ENCODE results near the gene DOCK3.
"Not testable (repeated sequence)": the region's sequence is repeated elsewhere in the genome, so short reads cannot be mapped to it uniquely, and the experiment has no call there.

Gene DOCK3

DNA sequence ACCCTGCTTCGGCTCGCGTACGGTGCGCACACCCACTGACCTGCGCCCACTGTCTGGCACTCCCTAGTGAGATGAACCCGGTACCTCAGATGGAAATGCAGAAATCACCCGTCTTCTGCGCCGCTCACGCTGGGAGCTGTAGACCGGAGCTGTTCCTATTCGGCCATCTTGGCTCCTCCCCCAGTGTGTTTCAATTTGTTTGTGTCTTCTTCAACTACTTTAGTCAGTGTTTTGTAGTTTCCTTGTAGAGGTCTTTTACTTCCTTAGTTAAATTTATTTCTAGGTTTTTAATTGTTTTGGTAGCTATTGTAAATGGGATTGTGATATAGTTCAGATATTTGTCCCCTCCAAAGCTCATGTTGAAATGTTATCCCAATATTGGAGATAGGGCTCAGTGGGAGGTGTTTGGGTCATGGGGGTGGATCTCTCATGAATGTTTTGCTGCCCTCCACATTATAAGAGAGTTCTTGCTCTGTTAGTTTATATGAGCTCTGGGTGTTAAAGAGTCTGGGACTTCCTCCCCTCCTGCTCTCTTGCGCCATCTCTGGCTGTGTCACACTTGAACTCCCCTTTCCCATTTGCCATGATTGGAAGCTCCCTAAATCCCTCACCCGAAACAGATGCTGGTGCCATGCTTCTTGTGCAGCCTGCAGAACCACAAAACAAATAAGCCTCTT, 304.4 kb downstream of the DOCK3 start:
- DNase-seq (ENCODE audit: low read depth, low spot score): no peak

DNA sequence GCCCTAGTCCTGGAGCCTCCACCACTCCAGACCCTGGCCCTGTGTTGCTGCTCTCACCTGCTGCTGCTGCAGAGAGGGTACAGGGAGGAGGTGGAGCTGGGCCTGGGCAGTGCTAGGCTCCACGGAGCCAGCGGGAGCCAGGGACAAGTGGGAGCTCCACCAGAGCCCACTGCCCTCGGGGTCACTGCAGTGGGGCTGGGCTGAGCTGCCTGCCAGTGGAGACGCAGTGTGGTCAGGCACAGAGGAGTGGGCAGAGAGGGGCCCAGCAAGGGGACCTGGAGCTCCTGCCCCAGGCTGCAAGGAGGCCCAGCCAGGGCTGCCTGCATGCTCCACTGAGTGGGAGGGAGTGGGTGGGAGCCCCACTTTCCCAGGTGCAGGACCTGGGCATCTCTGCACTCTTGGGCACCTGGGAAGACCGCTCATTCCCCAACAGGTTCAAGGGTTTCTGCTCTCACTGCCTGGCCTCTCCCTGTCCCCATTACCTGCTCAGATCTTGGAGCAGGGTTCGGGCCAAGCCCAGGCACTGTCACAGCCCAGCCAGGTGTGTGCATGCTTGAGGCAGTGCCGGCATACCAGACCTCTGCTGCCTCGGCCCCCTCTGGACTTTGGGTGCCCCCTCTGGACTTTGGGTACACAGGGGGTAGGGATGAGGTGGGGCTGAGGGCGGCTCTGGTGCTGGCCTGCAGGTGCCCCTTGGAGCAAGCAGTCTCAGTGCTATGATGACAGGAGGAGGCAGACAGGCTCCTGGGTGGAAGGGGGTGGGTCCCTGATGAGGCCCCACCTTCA, 308.0 kb downstream of the DOCK3 start:
- no peak for DNase-seq (ENCODE audit: low read depth, low spot score)

DNA sequence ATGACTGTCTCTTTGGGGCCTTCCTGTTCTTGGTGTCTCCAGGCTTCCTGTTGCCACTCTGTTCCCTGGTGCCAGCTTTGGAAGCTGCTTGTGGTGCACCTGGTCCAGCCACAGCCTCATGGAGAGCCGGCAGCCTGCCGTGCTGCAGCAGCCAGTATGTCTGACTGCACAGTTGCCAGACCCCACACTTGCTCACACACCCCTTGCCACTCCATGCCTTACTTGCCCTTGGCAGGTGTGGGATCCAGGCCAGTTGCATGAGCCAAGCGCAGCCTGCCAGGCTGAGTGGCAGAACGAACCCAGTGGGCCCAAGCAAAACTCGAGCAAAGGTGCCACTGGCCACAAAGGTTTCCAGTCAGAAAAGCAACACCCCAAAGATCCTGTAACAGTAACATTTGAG, 309.2 kb downstream of the DOCK3 start:
- DNase-seq (ENCODE audit: low read depth, low spot score): no peak

DNA sequence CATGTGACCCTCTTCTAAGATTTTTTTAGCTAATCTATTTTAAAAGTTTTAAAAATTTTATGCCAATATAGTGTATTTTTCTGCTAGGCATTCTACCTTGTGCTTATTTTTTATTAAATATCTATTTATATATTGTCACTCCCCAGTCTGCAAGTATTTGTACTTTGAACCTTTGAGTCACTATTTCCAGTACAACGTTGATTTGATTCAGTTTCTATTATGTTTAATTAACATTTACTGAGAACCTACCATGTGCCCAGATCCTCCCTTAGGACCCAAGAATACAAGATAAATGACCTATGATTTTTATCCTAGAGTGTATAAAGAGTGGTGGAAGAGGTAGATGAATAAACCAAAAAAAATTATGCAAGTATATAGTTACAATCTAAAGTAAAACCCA, 311.2 kb downstream of the DOCK3 start:
- no peak for DNase-seq (ENCODE audit: low read depth, low spot score)

DNA sequence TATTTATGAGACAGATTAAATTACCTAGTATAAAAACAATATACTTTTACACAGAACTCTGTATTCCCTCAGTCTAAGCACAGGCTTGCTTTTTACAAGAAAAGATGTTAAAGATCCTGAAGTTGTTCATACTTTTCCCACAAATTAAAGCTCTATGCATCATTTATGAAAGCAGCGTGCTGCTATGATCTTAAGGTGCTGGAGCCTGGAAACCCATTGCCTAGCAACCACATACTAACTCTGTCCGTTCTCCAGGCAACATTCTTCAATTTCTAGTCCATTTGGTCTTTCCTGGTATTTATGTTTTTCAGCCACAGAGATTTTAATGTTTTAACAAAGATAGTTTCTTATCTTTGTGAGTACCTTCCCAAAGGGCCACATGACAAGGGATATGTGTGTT, 312.0 kb downstream of the DOCK3 start:
- DNase-seq (ENCODE audit: low read depth, low spot score): no peak

DNA sequence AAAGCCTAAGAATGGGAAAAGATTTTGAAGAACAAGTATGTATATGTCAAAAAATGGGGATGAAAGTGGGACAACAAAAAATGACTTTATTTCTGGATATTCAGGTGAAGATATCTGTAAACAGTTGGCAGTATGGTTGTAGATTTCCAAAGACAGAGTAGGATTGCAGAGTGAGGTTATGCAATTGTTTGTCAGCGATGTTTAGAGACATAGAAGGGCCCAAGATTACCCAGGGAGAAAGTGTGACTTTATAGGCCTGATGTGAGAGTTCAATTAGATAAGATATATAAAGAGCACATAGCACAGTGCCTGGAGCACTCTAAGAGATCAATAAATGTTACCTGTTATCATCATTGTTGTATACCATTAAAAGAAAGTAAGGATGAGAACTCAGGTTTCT, 319.8 kb downstream of the DOCK3 start:
- DNase-seq (ENCODE audit: low read depth, low spot score): no peak

DNA sequence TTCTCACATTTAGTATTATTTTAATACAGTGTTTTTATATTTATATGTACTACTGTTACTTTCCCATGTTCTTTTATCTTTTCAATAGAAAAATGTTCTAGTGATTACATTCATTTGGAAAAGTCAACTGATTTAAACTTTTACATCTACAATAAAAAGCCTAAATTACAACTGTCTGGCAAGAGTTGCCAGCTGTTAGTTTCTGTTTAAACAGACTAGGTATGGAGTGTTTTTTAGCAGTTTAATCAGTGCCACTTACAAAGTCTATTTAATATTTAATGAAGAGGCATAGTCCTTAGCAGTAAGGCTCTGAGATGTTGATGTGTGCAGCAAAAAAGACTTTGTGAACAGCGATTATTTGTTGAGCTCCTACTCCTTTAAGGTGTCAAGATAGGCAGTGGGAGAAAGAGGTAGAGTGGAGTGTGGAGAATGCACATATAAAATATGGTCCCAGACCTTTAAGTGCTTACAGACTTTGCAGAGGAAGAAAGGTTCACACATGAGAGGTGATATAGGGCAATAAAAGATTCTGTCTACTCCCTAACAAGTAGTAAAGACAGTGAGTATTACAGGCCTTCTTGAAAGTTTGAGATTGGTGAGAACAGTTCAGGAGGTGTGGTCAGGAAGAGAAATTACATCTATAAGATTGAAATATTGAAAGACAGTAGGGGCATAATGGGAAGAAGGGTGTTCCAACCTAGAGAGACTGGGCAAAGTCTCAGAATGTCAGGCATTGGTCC, 320.5 kb downstream of the DOCK3 start:
- DNase-seq (ENCODE audit: low read depth, low spot score): no peak

DNA sequence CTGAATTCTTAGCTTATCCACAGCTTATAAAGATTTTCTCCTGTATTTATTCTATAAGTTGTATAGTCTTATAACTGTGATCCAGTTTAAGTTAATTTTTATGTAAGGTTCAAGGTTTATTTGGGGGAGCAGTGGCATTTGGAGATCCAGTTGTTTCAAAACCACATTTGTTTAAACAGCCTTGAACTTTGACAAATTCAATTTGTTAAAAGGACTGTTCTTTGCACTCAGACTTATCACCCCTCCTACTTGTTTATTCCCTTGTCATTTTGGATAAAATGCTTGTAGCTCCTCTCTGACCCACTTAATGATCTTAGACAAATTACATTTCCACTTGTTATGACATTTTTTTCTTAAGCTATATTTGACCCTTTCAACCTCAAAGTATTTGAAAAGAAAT, 327.8 kb downstream of the DOCK3 start:
- DNase-seq (ENCODE audit: low read depth, low spot score): no peak

DNA sequence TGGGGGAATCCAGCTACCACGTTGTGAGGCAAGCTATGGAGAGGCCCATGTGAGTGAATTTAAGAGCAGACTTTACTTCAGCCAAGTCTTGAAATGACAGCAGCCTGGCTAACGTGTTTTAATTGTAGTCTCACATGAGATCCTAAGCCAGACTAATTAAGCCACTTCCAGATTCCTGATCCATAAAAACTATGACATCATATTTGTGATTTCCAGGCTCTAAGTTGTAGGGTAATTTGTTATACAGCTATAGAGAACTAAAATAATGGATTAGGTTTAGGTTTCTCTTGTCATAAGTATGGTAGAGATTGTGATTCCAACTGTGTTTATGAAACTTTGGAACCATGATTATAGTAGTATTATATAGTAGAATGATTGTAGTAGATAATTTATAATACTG, 329.5 kb downstream of the DOCK3 start:
- no peak for DNase-seq (ENCODE audit: low read depth, low spot score)

DNA sequence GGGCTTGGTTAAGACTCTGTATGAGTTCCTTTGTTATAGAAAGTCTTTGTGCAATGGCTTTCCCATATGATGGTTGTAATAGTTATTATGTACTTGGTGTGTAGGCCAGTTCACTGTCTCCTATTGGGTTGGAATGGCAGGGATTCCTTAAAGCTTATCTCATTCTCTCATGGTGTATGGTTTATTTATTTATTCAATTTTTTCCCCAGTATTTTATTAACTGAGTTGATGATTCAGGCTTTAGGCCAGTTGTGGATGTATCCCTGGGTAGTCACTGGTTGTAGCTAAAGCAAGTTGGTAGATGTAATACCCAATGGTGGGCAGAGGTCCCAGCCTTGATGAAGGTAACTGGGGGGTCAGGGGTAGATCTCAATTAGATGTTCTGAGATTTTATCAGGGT, 349.4 kb downstream of the DOCK3 start:
- DNase-seq (ENCODE audit: low read depth, low spot score): no peak

DNA sequence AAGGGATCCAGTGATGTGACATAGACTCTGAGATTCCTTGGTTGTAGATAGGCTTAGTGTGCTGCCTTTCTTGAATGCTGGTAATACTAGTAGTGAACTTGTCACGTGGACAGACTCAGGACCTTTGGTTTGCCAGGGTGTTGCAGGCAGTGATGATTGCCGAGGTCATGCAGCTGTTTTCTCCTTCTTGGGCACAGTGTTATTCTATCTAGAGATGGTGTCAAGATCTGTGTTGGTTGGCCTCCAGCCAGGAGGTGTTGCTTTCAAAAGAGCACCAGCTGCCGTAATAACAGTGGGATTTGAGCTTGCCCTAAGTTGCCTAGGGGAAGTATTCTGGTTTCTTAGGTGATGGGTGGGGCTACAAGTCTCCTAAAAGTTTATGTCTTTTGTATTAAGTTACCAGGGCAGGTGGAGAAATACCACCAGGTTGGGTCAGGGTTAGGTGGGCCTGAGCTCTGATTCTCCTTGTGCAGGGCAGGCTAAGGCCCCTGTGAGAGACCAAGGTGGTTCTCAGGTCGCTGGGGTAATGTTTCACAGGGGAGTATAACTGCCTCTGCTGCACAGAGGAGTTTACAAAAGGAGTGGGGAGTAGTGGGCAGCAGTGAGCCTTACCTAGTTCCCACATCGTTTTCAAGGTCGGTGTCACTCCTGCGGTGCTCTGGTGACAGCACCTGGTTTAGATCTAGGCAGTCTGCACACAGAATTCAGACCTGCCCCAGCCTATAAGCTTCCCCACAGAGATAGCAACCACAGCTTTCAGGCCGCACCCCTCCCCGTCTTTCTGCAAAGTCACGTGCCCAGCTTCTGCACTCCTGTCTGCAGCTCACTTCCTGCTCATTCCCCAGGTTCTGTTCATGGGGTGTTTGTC, 350.3 kb downstream of the DOCK3 start:
- DNase-seq (ENCODE audit: low read depth, low spot score): peak; percentile 24

DNA sequence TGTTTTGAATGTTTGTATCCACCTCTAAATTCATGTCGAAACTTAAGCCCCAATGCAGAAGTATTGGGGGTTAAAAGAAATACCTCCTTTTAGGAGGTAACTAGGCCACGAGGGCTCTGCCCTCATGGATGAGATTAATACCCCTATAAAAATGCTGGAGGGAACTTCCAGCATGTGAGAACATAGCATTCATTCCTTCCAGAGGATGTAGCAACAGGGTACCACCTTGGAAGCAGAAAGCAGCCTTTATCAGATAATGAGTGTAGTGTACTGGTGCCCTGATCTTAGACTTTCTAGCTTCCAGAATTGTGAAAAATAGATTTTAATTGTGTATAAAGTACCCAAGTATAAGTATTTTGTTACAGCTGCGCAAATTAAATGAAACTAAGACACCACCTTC, 356.9 kb downstream of the DOCK3 start:
- DNase-seq (ENCODE audit: low read depth, low spot score): no peak

DNA sequence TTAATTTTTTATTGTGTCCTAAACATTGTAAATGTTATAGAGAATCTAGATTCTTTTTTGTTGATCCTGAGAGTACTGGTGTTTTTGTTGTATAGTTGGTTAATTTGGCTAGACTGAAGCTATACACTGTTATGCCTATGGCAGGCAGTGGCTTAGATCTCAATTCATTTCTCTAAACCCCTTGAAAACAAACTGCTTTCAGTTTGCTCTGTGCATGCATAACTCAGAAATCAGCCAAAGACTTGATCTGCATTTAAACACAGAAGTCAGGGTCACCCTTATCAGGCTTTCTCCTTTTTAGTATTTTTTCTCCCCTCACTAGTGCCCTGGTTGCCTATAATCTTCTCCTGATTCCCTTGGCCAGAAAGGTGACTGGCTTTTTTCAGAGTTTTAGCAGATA, 360.9 kb downstream of the DOCK3 start:
- no peak for DNase-seq (ENCODE audit: low read depth, low spot score)

DNA sequence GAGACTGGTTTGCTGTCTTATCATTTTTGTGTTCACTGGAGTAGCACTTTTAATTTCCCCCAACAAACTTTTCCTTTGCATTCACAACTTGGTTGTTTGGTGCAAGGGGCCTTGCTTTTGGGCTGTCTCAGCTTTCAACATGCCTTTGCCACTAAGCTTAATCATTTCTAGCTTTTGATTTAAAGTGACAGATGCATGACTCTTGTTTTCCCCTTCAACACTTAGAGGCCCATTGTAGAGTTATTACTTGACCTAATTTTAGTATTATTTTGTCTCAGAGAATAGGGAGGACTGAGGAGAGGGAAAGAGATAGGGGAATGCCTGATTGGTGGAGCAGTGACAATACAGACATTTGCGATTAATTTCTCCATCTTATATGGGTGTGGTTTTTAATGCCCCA, 370.3 kb downstream of the DOCK3 start:
- DNase-seq (ENCODE audit: low read depth, low spot score): no peak

DNA sequence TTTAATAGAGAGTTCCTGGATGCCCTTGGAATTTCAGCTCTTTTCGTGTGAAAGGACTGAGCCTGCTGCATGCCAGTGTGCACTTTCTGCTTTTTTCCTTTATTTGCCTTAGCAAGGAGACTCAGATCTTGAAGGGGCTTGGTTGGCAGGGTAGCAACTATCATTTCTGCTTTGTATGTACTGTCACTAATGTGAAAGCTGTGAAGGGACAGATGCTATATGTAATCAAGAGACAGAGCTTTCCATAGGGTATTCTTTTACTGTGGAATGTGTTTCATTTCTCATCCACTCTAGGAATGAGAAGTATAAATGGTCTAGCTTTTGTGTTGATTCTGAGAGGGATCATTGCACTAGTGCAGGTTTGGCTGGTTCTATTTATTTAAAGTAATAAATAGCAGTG, 377.8 kb downstream of the DOCK3 start:
- no peak for DNase-seq (ENCODE audit: low read depth, low spot score)

DNA sequence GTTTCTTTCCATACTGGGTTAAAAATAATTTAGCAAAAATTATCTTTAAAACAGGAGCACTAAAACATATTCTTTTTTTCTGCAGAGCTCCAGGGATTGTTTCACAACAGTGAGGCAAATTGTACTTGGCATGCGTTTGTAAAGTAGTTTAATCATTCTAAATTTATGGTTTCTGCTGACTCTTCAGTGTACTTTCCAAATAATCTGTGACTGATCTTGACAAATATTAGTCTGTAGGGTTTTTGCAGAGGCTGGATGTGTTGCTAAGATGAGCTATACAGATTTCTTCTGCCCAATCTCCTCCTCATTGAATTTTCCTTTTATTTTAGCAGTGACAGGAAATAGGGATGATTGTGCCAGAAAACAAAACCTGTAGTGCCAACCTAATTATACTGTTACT, 382.4 kb downstream of the DOCK3 start:
- no peak for DNase-seq (ENCODE audit: low read depth, low spot score)

DNA sequence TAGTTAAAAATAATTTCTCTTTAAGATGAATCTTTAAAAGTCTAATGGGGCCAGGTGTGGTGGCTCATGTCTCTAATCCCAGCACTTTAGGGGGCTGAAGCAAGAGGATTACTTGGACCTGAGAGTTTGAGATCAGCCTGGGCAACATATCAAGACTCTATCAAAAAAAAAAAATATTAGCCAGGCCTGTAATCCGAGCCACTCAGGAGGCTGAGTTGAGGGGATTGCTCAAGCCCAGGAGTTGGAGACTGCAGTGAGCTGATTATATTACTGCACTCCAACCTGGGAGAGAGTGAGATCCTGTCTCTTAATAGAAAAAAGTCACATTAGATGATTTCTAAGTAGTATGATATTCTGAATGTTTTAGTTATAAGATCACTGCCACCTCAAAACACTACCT, 388.3 kb downstream of the DOCK3 start:
- no peak for DNase-seq (ENCODE audit: low read depth, low spot score)

DNA sequence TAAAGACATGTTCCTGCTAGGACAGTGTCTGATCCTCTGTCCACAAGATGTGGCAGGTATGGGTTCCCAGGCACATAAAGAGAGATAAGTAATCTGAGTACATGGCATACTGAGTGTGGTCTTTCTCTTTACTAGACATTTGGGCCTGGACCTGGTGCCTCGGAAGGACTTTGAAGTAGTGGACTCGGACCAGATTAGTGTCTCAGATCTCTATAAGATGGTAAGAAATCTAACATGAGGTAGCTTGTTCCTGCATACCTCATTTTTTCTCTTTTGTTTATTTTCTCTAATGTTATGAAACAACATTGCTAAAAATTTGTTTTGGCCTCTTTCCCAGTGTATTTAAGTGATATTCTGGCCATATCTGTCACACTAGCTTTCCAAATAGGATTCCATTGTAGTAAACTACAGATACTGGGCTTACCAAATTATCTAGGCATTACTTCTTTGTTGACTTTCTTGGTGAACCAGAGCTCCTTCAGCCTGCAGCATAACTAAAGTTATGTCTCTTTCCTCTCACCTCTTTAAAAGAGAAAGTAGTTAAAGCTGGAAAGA, 400.6 kb downstream of the DOCK3 start:
- DNase-seq (ENCODE audit: low read depth, low spot score): no peak

DNA sequence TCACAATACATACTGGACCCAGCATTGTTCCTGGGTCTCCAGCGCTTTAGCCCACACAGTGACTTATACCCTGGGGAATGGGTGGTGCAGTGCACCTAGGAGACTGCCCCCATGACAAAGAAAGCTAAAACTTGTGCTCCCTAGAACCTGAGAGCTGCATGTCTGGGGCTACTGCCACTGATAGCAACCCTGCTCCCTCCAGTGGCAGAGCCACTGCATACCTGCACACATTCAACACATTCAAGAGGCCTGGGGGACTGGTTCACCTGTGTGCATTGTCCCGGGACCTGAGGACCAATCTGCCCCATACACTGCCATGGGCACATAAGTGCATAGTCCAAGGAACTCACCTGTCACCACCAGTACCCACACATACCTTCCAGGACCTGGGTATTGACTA, 407.6 kb downstream of the DOCK3 start:
- DNase-seq (ENCODE audit: low read depth, low spot score): no peak

DNA sequence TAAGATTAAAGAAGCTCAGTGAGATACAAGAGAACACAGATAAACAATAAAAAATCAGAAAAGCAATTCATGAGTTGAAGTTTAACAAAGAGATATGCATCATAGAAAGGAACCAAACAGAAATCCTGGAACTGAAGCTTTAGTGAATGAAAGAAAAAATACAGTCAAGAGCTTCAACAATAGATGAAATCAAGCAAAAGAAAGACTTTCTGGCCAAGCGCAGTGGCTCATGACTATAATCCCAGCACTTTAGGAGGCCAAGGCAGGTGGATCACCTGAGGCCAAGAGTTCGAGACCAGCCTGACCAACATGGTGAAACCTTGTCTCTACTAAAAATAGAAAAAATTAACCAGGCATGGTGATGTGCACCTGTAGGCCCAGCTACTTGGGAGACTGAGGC, 408.8 kb downstream of the DOCK3 start:
- DNase-seq (ENCODE audit: low read depth, low spot score): no peak

DNA sequence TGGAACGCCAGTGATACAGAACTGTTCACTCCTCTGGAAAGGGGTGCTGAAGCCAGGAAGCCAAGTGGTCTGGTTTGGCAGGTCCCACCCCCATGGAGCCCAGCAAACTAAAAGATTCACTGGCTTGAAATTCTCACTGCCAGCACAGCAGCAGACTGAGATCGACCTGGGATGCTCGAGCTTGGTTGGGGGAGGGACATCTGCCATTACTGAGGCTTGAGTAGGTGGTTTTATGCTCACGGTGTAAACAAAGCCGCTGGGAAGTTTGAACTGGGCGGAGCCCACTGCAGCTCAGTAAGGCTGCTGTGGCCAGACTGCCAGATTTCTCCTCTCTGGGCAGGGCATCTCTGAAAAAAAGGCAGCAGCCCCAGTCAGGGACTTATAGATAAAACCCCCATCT, 417.4 kb downstream of the DOCK3 start:
- not testable (repeated sequence) for DNase-seq (ENCODE audit: low read depth, low spot score)

DNA sequence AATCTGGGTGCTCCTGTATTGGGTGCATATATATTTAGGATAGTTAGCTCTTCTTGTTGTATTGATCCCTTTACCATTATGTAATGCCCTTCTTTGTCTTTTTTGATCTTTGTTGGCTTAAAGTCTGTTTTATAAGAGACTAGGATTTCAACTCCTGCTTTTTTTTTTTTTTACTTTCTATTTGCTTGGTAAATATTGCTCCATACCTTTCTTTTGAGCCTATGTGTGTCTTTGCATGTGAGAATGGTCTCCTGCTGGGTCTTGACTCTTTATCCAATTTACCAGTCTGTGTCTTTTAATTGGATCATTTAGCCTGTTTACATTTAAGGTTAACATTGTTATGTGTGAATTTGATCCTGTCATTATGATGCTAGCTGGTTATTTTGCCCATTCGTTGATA, 420.1 kb downstream of the DOCK3 start:
- not testable (repeated sequence) for DNase-seq (ENCODE audit: low read depth, low spot score)
